WERI-Rb-1 (cell line): ENCODE results near the gene EPHA3.

Experiments used
- DNase-seq: peaks from one replicate; pipeline ENCODE4 v3.0.0-alpha.2; 2020
- H3K27ac ChIP-seq: fragments of 250-450 bp; sonication (Bioruptor Pico); 2 replicates; pipeline ENCODE4 v1.5.1; 2020; ENCODE audit warnings: mild to moderate bottlenecking, moderate library complexity
- H3K27me3 ChIP-seq: fragments of 250-450 bp; sonication (Bioruptor Pico); 2 replicates; pipeline ENCODE4 v1.5.1; 2021; ENCODE audit warnings: mild to moderate bottlenecking, low read depth, moderate library complexity; ENCODE audit not compliant: insufficient read depth, severe bottlenecking
- H3K36me3 ChIP-seq: fragments of 250-450 bp; sonication (Bioruptor Pico); 2 replicates; pipeline ENCODE4 v1.5.1; 2020; ENCODE audit warnings: mild to moderate bottlenecking, moderate library complexity
- H3K4me3 ChIP-seq: 2 replicates; pipeline ENCODE4 v1.5.1; 2011; ENCODE audit warnings: low read depth, mild to moderate bottlenecking, control low read depth, low read length
- H3K9me3 ChIP-seq: fragments of 250-450 bp; sonication (Bioruptor Pico); 2 replicates; pipeline ENCODE4 v1.5.1; 2021; ENCODE audit warnings: mild to moderate bottlenecking, moderate library complexity; ENCODE audit not compliant: severe bottlenecking
- TF ChIP-seq, protein P1 (sequence below): IDR thresholded peaks from 2 replicates; pipeline ENCODE4 v1.5.1; 2011; ENCODE audit warnings: low read depth, mild to moderate bottlenecking, control low read depth, inconsistent platforms, low read length

The EPHA3 gene

DNA sequence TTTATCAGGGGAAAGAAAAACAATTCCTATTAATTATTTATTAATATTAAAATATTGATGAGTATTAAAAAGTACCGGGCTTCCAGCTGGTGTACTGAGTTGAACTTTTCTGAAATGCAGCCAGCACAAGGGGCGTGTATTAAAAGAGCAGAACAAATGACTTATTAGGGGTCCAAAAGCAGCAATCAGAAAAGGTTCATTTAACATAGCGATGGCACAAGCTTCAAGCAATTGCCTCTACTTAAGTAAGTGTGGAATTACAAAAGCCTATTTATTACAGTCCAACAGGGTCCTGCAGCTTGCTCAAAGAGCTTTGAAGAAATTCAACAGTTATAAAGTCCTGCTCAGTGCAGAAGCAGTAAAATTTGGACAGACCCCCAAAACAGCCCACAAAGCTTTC, 285.6 kb downstream of the EPHA3 start:
- DNase-seq: no peak
- no peaks in the 10 kb centered on the region for H3K36me3 ChIP-seq
- TF ChIP-seq, protein P1, sequence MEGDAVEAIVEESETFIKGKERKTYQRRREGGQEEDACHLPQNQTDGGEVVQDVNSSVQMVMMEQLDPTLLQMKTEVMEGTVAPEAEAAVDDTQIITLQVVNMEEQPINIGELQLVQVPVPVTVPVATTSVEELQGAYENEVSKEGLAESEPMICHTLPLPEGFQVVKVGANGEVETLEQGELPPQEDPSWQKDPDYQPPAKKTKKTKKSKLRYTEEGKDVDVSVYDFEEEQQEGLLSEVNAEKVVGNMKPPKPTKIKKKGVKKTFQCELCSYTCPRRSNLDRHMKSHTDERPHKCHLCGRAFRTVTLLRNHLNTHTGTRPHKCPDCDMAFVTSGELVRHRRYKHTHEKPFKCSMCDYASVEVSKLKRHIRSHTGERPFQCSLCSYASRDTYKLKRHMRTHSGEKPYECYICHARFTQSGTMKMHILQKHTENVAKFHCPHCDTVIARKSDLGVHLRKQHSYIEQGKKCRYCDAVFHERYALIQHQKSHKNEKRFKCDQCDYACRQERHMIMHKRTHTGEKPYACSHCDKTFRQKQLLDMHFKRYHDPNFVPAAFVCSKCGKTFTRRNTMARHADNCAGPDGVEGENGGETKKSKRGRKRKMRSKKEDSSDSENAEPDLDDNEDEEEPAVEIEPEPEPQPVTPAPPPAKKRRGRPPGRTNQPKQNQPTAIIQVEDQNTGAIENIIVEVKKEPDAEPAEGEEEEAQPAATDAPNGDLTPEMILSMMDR: no peak
- no peaks in the 10 kb centered on the region for H3K9me3 ChIP-seq
- H3K27ac ChIP-seq: no peak overlapping the region
- H3K4me3 ChIP-seq: no peak overlapping the region
- no peaks in the 10 kb centered on the region for H3K27me3 ChIP-seq

DNA sequence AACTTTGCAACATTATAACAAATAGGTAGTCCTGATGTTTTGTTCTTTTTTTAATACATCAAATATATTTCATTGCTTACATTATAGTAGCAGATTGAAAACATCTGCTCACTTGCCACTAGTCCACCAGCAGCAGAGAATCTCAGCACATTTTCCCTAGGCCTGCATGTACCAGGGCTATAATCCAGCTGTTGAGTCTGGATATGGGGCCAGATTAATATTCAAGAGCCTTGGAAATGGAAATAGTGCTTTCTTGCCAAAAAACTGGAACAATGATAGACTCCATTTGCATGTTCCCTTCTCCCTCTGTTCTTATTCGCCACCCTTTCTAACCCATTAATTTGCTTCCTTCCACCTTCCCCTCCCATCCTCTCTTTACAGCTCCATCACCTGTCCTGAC, 288.0 kb downstream of the EPHA3 start:
- no peaks in the 10 kb centered on the region for H3K9me3 ChIP-seq
- no peak overlapping the region for H3K4me3 ChIP-seq
- no peaks in the 10 kb centered on the region for H3K27me3 ChIP-seq
- no peak overlapping the region for H3K27ac ChIP-seq
- no peaks in the 10 kb centered on the region for H3K36me3 ChIP-seq
- TF ChIP-seq, protein P1: no peak
- no peak for DNase-seq

DNA sequence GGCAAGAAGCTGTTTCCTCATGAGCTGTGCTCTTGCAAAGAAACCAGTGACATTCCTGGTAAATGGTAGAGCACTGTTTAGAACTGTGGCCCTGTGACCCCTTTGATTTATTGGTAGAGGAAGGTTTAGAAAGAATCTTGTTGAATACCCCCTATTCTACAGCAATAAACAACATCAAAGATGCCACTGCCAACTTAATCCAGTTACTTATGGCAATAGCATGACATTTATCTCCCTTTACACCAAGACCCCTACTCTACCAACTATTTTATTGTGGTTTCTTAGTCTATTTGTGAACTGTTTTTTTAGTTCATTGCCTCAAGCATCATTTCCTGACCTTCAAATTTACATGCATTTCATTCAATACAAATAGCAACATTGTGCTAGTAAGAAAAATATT, 288.6 kb downstream of the EPHA3 start:
- H3K4me3 ChIP-seq: no peak overlapping the region
- no peaks in the 10 kb centered on the region for H3K9me3 ChIP-seq
- no peaks in the 10 kb centered on the region for H3K27me3 ChIP-seq
- DNase-seq: no peak
- H3K36me3 ChIP-seq: no peaks in the 10 kb centered on the region
- no peak overlapping the region for H3K27ac ChIP-seq
- TF ChIP-seq, protein P1: no peak

DNA sequence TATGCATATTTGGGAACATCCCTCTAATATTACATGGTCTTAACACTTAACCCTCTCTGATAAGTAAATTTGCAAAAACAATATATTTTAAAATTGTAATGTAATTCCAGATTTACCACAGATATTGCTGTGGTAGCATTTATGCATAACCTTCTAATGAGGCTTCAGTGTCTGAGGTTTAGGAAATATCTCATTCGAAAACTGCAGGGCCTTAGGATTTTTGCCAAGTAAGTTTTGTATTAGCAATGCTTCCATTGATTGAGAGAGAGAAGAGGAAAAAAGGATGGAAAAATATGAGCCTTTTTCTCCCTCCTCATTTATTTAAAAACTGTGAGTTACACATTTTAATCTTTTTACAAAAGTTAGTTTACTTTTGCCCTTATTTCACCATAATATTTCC, 294.6 kb downstream of the EPHA3 start:
- Histone ChIP-seq H3K9me3 (no peaks in the 10 kb centered on the region), H3K36me3 (no peaks in the 10 kb centered on the region), H3K27ac (no peak overlapping the region), H3K27me3 (no peaks in the 10 kb centered on the region), H3K4me3 (no peak overlapping the region)
- TF ChIP-seq, protein P1: no peak
- no peak for DNase-seq

DNA sequence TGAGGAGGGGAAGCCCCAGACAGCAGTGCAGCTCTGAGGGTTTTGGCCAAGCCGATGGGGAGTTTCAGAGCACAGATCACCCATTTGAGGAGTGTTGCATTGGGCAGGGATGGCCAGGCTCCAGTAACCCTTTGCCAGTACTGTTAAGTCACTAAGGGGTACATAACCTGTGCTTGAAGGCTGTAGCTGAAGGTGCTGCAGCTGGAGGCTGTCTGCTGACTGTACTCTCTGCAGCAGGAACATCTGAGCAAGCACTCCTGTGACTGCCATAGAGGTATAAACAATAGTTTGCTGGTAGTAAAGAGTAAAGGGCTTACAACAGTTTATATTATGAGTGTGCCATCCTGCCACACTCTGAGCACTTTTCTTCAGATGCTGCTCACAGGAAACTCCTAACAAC, 297.8 kb downstream of the EPHA3 start:
- Histone ChIP-seq H3K27me3 (no peaks in the 10 kb centered on the region), H3K9me3 (no peaks in the 10 kb centered on the region), H3K4me3 (no peak overlapping the region), H3K27ac (no peak overlapping the region), H3K36me3 (no peaks in the 10 kb centered on the region)
- DNase-seq: no peak
- TF ChIP-seq, protein P1: no peak

DNA sequence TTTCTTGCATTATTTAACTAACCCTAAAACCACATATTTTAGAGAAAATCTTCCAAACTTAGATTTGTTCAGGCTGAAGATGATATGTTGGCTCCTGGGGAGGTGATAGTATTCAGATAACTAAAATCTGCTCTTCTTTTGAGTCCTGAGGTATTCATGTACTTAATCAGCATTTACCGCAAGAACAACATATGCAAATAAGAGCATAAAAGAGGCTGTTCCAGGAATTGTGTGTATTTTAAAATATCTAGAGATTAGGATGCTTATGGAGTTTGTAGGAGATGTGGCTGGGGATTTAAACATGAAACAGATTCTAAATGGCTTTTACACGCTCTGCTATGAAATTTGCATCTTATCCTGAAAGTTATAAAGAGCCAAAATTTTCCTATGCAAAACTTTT, 298.2 kb downstream of the EPHA3 start:
- H3K4me3 ChIP-seq: no peak overlapping the region
- no peak overlapping the region for H3K27ac ChIP-seq
- H3K36me3 ChIP-seq: no peaks in the 10 kb centered on the region
- no peak for DNase-seq
- no peaks in the 10 kb centered on the region for H3K27me3 ChIP-seq
- no peaks in the 10 kb centered on the region for H3K9me3 ChIP-seq
- TF ChIP-seq, protein P1: no peak
